CD4-positive, alpha-beta T cell treated with Interleukin-17A for 1 hour (primary cell): Measurements from ENCODE around the gene CLMP.
"Not testable (repeated sequence)": the region's sequence is repeated elsewhere in the genome, so short reads cannot be mapped to it uniquely, and the experiment has no call there.

ENCODE experiments used
- DNase-seq: peaks from one replicate; pipeline ENCODE4 v3.0.0-alpha.2; 2020

The CLMP gene

DNA sequence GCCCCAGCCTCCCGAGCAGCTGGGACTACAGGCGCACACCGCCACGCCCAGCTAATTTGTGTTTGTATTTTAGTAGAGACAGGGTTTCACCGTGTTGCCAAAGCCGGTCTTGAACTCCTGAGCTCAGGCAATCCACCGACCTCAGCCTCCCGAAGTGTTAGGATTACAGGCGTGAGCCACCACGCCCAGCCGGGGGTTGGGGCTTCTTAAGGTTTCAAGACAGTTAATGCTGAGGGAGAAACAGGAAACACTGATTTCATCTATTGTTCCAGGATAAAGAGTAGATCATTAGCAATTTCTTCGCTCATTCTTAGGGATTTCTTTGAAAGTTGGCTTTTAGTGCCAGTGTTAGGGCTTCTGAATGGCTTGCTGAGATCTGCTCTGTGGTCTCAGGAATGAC lies 21.2 kb upstream of the CLMP start:
- DNase-seq, result no peak

DNA sequence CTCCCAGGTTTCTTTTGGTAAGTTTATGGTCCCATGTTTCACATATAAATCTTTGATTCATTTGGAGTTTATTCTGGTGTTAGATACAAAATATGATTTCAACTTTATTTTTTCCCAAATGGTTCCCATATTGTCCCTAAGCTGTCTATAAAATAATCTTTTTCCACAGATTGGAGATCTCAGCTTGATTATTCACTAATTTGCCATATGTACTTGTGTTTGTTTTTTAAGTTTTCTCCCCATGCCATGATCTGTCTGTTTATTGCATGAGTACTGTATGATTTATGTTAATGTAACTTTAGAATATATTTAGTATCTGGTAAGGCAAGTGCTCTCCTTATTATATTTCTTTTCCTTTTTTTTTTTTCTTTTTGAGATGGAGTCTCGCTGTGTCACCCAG lies 19.9 kb upstream of the CLMP start:
- DNase-seq, result no peak

DNA sequence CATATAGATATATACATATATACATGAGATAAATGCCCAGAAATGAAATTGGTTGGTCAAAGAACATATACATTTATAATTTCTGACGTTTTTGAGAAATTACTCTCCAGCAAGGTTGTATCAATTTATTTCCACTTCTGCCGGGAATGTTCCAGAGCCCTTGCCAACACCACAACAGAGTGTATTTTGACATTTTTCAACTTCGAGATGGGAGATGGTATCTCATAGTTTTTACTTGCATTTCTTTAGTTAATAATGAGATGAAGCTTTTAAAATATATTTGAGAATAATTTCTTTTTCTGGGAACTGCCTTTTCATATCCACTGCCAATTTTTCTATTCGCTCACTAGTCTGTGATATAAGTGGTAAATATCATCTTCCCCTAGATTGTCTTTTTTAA lies 19.3 kb upstream of the CLMP start:
- DNase-seq, result no peak

DNA sequence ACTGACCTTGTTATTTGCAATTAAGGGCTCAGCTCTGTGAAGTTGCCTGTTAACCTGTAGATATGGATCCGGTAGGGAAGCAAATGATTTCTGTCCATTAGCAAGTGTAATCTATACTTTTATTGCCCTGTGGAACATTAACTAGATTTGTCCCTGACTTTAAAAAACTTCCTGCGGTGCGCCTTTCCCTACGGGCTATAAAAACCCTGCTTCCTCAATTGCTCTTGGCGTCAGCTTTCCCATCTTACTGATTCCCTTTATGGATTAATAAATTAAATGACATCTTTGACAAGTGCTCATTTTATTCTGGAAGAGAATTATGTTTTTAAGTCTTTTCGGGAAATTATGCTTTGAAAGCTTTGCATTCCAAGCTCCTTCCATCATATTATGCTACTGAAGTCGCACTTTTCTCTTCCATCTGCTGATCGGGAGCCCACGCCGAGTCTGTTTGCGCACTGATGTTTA lies 18.3 kb upstream of the CLMP start:
- no peak for DNase-seq

DNA sequence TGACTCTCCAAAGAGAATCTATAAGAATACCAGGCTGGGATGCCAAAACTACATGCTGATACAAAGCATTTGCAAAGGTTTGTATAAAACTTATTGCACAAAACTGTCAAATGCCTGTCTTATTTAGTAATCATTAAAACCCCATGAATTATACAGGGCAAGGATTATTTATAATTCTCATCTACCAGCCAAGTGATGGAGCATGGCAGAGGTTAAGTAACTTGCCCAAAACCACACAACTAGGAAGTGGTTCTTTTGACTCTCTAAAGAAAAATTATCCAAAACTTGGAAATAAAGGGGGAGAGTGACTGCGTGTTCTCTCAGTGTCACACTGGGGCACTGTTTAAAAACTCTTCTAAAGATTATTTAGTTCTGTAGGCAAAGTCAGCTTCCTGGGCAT lies 17.4 kb upstream of the CLMP start:
- no peak for DNase-seq

DNA sequence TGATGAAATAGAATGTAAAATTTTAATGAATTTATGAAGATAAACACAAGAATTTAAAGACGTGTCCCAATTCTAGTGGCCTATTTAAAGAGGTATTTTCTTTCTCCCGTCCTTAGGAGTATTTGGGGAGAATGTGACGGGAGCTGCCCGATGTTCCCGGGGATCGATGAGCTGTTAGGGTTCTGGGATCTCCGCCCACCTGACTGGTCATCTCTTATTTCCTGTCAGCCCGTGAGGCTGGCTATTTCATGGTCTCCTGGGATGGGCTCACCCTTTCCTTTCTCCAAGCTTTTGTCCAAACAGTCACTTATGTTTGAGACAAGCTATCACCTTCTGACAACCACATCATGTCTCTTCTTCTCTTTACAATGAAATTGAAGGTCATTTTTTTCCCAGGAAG lies 16.9 kb upstream of the CLMP start:
- DNase-seq, result no peak

DNA sequence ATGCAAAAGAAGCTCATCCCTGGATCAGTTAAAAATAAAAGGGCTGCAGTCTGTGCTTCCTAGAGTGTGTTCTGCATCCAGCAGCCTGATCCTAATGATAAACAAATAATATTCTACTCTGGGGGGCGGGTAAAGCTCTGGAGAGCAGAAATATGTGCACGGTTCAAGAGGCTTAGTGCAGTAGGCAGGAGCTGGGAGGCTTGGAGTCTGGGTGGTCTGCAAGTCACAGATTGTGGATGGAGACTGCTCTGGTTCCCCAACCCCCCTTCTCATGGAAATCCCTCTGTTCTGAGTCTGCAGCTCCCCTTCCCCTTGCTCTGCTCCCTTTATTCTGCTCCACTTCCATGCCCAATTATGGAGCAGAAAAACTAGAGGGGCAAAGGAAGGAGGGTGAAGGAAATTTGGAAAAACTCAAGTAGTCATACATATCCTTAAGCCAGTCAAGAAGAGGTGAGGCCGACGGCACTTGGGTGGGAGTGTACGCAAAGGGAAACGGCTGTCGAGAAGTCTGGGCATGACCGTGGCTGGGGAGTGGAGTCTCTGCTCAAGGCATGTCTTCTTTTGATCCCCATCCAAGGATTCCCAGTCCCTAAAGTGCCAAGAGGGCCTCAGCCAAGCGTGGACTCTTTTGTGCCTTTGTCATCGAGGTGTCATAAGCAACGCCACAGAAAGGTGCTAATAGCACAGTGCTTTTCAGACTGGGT lies 16.3 kb upstream of the CLMP start:
- DNase-seq, result no peak

DNA sequence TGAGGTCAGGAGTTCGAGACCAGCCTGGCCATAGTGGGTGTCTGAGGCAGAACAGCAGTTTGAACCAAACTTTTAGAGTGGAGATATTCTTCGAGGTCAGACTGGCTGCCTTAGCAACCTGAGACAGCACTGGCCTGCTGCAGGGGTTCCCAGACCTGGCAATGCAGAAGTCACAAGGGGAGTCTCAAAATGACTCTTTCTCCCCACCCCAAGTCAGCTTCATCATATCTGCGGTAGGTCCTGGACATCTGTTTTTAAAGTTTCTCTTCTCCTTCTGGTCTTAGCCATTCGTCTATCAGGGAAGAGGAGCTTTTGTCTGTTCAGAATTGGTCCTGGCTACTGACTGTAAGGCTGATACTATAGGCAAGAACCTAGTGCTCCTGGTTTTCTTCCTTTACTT lies 14.5 kb upstream of the CLMP start:
- no peak for DNase-seq

DNA sequence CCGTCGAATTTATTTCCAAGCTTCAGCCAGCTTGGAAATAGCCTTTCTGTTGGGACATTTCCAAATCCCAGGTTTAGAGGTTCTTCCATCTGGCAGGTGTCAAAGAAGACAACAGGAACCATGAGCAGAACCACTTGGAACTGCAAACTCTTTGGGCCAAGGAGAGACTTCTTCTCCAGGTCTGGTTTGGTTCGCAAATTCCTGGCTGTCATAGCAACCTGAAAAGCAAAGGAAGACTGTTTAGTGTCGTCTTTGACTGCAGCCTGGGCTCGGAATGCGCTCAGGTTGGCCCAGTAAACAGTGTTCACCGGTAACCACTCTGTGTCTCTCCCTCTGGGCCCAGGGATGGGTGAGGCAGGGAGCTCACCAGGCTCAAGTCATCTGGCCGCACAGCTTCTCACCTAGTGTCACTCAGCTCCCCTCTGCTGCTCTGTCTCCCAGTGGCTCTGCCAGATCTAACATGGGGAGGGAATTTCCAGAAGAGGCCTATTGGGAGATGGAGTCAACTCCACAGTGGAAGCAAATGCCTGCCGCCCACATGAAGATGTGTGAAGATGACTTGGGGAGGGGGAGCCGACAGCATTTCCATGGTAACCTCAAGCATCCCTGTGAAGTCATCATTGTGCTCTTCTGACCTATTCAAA lies 11.9 kb upstream of the CLMP start:
- no peak for DNase-seq

DNA sequence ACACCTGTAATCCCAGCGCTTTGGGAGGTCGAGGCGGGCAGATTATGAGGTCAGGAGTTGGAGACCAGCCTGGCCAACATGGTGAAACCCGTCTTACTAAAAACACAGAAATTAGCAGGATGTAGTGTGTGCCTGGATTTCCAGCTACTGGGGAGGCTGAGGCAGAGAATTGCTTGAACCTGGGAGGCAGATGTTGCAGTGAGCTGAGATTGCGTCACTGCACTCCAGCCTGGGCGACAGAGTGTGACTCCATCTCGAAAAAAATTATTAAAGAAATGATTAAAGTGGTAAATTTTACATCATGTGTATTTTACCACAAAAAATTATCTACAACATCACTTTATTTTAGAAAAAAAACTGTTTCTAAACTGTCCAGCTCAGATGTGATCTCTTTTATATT lies 11.0 kb upstream of the CLMP start:
- DNase-seq, result not testable (repeated sequence)

DNA sequence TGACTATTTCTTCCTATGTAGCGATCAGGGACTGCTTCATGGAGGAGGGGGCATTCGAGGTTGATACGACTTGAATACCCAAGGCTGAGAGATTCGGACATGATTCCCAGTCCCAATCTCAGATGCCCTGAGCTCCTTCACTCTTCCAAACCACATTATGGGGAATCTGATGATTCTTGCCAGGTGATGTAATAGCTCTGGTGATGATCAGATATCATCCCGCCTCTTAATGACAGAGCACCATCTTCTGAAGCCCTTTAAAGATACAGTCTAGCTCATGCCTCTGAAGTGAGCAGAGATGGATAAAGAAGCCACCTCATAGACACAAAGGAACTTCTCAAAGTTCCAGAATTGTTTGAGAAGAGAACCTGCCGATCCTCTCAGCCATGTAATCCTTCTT lies 8.9 kb upstream of the CLMP start:
- no peak for DNase-seq

DNA sequence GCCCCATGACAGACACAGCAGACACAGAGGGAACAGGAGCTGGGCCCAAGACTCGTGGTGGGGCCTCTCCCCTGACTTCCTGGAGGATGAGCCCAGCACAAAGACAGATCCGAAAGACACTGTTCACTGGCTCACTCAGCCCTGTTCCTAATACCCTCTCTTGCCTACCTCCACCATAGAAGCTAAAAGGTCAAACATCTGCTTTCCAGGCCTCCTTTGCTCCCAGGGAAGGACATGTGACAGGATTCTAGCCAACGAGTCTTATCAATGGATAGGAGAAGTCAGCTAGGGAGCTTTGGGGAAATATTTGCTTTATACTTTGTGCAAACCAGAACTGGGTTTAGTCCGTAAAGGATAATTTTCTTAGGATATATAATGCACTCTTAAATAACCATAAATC lies 8.4 kb upstream of the CLMP start:
- no peak for DNase-seq

DNA sequence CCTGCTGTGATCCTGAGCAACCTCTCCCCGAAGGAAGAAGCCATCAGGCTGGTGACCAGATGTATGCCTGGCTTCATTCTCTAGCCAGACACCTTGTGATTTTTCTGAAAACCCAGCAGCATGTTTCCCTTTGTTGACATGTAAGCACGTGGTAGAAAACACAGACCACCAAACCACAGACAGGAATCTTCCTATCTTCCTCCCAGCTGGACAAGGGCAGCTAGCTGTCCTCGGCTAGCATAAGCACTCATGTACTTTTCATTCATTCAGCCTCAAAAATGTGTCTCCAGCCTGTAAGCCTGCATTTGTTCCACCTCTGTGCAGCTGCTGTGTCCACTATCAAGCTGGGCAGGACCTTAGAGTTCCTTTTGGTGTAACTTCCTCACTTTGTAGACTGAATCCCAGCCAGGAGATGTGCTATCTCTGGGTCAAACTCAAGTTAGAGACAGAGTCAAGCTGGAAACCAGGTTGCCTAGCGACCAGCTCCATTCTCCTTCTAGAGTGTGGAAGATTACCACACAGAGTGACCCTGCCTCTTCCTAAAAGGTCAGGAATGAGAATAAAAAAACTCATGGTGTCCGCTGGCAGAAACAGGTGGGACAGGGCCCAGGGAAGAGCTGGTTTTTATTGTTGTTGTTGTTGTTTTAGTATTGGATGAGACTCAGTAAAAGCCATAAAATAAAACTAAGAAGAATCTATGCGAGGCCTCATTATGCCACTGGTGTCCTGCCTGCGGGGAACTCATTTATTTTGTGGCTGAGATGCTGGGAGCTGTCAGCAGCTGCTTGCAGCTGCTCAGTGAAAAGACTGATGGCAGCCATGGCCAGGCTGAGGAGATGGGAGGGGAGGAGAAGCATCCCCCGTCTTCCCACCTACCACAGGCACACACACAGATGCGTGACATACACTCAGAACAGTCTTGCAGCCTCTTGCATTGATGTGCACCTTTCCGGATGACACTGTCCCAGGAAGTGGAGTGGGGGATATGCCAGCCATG lies 7.4 kb upstream of the CLMP start:
- no peak for DNase-seq

DNA sequence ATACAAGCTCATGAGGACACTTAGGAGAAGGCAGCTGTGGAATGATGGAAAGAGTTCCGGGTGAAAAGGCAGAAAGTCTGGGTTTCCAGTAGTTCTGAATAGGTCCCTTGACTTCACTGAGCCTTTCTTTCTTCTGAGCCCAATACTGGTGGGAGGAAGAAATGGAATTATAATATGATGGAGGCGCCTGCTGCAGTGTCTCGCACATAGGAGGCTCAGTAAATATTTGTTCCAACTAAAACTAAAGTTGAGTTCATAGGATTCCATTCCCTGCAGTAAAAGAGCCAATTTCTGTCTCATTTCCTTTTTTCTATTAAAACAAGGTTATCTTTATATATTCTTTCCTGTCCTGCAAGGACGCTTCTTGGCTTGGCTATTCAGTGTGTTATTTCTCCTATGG lies 5.2 kb upstream of the CLMP start:
- DNase-seq, result no peak

DNA sequence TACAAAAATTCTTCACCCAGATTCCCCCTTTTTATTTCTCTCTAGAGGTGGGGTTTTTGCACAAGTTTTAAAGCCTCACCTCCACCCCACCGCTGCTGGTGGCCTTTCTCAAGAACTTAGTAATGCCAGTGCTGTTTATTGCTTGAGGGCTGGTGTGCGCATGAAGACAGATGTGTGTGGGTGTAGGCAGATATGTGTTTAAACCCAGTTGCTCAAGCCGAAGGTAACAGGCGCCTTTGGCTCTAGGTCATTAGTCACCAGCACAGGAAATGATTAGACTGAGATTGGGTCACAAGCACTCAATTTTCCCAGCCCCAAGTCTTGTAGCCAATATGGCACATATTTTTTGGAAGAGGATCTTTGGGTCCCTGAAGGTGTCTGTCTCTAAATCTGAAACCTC lies 2.7 kb upstream of the CLMP start:
- DNase-seq, result no peak

DNA sequence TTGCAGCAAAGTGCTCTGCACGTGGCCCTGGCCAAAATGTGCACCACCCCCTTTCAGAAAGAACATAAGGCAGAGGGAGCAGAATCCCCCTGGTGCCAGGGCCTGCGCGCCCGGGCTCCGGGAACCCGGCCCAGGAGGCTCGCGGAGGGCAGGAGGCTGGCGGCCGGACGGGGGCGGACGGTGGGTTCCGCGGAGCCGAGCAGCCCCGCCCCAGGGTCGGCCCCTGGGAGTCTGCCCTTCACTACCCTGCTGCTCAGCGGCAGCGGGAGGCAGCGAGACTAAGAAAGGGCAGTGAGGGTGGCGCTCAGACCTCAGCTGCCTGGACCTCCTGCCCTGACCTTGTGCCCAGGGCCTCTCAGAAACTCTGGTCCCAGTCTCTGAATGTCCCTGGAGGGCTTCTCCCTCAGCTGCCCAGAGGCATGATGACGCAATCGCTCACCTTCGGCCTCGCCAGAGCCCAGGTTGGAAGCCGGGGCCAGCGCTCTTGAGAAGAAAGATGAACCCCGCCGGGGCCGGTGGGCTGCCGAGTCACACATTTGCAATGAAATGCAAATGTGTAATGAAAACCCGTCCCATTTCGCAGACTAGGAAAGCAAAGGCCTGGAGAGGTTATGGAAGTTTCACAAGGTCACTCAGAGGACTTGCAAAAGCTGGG lies 1.1 kb upstream of the CLMP start:
- no peak for DNase-seq

DNA sequence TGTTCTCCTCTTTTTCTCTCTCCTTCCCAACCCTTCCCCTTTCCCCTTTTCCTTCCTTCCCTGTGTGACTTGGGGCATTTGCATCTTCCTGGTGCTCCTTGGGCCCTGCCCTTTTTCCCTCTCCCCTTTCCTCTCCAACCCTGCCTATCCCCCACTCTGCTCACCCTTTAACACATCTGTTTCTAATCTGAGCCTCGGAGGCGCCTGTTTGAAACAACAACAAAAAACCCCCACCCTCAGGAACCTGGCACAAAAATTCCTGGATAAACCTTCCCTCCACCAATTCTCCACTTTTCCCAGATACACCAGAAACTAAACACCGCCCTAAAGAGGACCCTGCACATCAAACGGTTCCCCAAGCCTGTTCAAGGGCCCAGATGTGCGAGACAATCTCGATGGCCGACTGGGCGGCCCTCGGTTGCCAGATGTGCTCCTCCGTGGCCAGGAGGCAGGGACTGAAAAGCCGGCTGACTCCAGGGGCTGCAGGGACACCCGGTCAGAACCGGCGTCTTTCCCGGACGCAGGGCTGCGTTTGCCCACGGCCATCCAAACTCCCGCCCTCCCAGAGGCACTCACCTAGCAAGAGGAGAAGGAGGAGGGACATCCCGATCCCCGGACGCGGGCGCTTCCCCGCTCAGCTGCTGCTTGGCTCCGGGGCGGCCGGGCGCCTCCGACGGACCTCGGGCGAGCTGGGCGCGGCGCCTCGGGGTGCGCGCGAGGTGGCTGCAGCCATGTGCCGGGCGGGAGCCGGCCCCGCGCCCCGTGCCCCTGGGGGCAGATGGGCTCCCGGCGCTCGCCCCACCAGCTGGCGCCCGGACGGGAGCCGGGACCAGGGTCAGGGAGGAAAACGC lies 486 bp downstream of the CLMP start:
- DNase-seq, result no peak

DNA sequence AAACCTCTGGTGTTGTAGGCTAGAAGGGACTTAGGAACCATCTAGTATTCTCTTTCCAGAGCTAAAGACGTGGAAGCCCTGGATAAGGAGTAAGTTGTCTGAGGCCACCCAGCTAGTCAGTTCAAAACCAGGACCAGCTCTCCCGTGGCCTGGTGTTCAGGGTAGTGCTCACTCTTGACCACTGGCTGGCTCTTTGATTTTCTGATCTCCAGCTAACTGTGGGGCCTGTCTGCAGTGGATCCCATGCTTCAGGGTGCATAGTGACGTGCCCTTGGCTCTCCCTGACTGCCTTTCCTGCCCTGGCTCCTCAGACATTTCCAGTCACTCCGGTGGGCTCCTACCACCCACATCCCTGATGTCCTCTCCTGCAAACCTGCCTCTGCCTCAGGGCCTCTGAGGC lies 1.3 kb downstream of the CLMP start:
- no peak for DNase-seq

DNA sequence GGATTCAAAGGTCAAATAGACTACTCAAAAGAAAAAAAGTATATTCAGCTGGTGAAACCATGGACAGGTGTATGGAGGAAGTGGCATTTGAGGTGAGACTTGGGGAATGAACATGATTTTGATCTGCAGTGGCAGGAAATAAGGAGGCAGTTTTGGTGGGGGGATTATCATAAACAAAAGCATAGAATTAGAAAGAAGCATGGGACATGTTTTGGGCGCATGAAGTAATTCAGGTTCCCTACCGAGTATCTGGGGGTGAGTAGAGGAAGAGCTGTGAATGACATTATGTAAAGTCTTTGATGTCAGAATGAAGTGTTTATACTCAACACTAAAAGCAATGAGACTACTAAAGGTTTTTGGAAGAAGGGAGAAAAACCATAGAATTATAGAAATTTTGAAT lies 3.1 kb downstream of the CLMP start:
- DNase-seq, result no peak

DNA sequence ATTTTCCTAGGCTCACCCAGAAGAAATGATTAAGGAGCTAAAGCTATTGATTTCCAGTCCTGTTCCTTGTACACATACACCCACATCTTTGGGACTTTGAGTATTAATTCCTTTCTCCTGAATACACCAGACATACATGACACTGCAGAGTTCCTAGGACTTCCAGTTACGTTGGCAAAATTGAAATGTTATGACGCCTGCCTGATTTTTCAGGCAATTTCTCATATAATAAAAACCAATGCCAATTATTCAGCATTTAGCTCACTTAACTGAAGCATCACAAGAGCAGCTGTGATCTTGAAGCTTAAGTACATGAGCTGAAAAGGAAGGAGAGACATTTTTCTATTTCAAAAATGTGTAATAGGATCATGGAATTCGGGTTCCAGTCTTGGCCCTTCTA lies 4.5 kb downstream of the CLMP start:
- no peak for DNase-seq

DNA sequence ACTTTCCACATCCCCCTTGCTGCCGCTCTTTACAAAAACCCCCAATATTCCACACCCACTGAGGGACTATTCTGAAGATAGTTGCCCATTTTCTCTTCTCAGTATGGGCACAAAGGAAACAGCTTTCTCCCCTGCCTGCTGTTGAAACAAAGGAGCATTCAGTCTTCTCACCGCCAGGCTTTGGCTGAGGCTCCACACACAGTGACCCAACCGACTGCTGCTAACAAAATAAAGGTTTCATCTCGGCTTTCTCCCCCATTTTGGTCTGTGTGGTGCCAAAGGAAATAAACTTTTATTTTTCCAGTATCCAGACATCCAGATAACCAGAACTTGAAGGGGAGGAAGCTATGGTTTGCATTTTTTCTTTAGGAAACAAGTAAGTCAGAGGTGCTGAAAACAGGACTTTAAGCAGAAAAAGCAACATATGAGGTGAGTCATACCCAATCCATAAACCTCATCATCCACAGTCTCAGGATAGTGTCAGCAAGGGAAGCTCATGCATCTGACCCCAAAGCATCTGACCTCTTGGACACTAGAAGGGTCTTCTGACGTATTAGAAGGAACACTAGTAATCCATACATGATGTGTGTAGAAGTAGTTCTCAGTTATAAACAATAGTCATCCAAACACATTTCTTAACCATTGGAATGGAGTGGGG lies 6.4 kb downstream of the CLMP start:
- DNase-seq, result no peak
